ENCODE results near the gene WSCD2.

WSCD2 gene

DNA sequence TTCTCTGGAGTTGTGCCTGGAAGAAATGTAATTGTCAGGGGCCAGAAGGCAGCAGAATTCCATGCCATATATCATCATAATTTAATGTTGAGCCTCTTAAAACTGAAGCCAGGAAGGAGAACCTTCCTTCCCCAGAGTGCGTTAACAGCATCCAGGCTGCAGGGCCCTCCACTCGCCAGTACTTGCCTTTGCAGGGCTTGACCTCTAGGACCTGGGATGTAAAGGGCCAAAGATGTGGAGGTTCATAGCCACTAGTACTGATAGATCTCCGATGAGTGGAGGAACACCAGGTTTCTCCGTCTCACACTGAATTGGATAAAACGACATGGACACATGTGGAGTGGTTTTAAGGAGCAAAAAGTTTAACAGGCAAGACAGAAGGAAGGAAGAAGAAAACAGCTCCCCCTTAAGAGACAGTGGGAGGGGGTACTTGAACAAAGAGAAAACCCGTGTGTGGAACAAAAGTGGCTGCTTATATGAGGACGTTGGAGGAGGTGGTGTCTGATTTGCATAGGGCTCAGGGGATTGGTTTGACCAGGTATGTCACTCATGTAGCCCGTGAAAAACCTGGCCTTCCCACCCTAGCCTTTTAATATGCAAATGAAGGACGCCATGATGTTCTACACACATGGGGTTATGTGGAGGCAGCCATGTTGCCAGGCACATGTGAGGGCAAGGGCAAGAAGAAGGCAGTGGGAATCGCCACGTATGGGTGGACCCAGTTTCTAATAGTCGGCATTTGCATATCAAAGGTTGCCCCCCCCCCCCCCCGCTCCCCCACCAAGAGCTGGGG lies 38.8 kb upstream of the WSCD2 start:
- TF ChIP-seq, protein P1, sequence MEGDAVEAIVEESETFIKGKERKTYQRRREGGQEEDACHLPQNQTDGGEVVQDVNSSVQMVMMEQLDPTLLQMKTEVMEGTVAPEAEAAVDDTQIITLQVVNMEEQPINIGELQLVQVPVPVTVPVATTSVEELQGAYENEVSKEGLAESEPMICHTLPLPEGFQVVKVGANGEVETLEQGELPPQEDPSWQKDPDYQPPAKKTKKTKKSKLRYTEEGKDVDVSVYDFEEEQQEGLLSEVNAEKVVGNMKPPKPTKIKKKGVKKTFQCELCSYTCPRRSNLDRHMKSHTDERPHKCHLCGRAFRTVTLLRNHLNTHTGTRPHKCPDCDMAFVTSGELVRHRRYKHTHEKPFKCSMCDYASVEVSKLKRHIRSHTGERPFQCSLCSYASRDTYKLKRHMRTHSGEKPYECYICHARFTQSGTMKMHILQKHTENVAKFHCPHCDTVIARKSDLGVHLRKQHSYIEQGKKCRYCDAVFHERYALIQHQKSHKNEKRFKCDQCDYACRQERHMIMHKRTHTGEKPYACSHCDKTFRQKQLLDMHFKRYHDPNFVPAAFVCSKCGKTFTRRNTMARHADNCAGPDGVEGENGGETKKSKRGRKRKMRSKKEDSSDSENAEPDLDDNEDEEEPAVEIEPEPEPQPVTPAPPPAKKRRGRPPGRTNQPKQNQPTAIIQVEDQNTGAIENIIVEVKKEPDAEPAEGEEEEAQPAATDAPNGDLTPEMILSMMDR (IDR thresholded peaks at IDR 0.05) = no peak
- Histone ChIP-seq H3K27ac (no peak overlapping the region), H3K4me3 (no peak overlapping the region), H3K9me3 (peaks cover 0 to 26% (median 14%) of the 10 kb centered on the region in 3 donors), H3K36me3 (no peaks in the 10 kb centered on the region), H3K4me1 (no peaks in the 10 kb centered on the region), H3K27me3 (peaks cover 0 to 18% of the 10 kb centered on the region in 2 donors)
- no peak for DNase-seq
- intact Hi-C loops (cut with DNase I; ENCODE audit: low total_unique reads) = no loop called here

DNA sequence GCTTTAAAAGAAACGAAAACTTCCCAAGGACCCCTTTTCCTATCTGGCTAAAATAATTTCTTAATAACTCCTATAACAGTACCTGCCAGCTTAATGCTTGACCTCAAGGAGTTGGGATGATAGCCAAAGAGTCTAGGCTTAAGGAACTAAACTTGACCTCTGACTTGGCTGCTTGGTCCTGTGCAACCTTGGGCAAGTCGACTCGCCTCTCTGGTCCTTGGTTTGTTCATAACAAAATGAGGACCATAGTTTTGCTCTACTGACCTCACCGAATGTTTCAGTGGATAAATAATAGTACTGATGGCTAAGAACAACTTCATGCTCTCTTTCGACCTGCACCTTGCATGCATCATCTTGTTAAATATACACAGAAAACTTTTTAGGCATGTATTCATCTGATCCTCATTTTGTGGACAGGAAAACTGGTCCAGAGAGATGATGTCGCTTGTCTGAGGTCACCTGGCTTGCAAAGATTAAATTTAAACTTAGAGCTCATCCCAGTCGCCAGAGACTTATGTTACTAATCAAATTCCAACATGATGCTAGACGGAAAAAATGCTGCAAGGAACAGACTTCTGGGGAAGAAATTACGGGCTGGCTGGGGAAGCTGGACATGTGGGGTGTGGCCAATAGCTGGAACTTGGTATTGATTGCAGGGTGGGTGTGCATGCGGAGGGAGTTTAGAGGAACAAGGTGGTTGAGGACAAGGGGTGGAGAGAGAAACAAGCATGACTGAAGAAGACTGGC lies 38.0 kb upstream of the WSCD2 start:
- H3K36me3 ChIP-seq = no peaks in the 10 kb centered on the region
- DNase-seq = no peak
- intact Hi-C loops (cut with DNase I; ENCODE audit: low total_unique reads) = no loop called here

DNA sequence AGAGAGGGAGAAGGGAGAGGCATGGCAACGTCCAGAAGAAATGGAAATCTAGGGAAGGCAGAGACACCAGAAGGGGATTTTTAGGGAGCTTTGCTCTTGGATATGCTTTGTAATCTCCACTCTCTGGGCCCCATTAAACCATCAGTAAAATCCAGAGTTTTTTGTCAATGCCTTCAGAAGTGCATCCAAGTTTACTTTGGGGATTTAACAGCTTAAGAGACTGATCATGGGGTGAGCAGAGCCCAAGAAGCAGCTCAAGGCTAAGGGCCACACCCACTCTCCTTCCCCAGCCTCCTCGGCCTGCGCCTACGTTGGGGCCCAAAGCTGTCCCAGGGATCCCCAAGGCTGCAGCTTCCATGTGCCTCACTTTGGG lies 37.4 kb upstream of the WSCD2 start:
- Histone ChIP-seq H3K27me3 (peaks cover 0 to 18% of the 10 kb centered on the region in 2 donors), H3K27ac (no peak overlapping the region), H3K4me3 (no peak overlapping the region), H3K9me3 (peaks cover 0 to 18% (median 14%) of the 10 kb centered on the region in 3 donors), H3K36me3 (no peaks in the 10 kb centered on the region), H3K4me1 (no peaks in the 10 kb centered on the region)
- intact Hi-C loops (cut with DNase I; ENCODE audit: low total_unique reads) = no loop called here
- no peak for DNase-seq
- TF ChIP-seq, protein P1 (IDR thresholded peaks at IDR 0.05) = no peak

More for the DNA sequence above, 38.0 kb upstream of the WSCD2 start:
- Histone ChIP-seq H3K4me3 (no peak overlapping the region), H3K4me1 (no peaks in the 10 kb centered on the region), H3K27me3 (peaks cover 0 to 18% of the 10 kb centered on the region in 2 donors), H3K27ac (no peak overlapping the region), H3K9me3 (peaks cover 0 to 22% (median 14%) of the 10 kb centered on the region in 3 donors)
- TF ChIP-seq, protein P1 (IDR thresholded peaks at IDR 0.05) = no peak

DNA sequence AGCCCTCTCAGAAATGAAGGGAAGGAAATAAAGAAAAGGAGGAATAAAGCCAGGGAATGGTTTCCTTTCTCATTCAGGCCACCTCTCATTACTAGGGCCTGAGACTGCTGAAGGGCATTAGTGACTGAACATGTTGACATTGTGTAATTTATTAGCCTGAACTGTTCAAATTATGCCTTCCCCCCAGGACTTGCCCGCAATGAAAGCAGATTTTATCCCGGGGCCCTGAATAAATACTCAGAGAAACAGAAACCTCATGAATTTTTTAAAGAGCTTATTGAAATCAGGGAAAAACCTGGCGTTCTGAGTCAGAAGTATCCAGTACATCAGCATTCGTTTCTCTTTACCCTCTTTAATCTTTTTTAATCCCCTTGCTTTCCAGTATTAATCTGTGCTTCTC lies 35.9 kb upstream of the WSCD2 start:
- DNase-seq = no peak
- Histone ChIP-seq H3K4me1 (no peaks in the 10 kb centered on the region), H3K9me3 (peaks cover 0 to 6% (median 3%) of the 10 kb centered on the region in 3 donors), H3K4me3 (no peak overlapping the region), H3K27ac (no peak overlapping the region), H3K27me3 (peaks cover 0 to 20% of the 10 kb centered on the region in 2 donors), H3K36me3 (no peaks in the 10 kb centered on the region)
- TF ChIP-seq, protein P1 (IDR thresholded peaks at IDR 0.05) = no peak
- intact Hi-C loops (cut with DNase I; ENCODE audit: low total_unique reads) = no loop called here

DNA sequence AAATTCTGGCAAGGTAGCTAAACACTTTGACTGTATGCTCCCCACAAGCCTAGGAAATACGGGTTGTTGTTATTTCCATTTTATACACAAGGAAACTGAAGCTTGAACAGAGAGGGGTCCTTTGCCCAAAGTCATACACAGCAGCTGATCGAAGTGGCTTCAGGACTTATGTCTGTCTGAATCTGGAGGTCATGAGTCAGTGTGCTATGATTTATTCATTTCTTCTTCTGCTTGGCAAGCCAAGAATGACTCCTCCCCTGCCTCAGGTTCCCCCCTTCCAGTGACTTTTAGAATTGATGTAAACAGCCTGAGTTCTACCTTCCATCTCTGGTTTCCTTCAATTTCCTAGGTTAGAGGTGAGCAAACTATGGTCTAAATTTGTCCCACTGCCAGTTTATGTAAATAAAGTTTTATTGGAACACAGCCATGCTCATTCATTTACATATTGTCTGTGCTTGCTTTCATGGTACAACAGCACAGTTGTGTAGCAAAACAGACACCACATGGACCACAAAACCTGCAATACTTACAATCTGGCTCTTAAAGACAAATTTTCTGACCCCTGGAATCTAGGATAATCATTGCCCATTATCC lies 34.9 kb upstream of the WSCD2 start:
- Histone ChIP-seq H3K36me3 (no peaks in the 10 kb centered on the region), H3K9me3 (no peaks in the 10 kb centered on the region), H3K4me3 (no peak overlapping the region), H3K27ac (no peak overlapping the region), H3K27me3 (peaks cover 0 to 17% of the 10 kb centered on the region in 2 donors), H3K4me1 (no peaks in the 10 kb centered on the region)
- intact Hi-C loops (cut with DNase I; ENCODE audit: low total_unique reads) = no loop called here
- no peak for DNase-seq
- TF ChIP-seq, protein P1 (IDR thresholded peaks at IDR 0.05) = no peak
